22Rv1 (cell line): ENCODE measurements around the gene LHX2.

Experiments
- CTCF ChIP-seq: fragments of 450-650 bp; IDR thresholded peaks from 2 replicates; pipeline ENCODE4 v1.5.1; 2017; ENCODE audit warnings: mild to moderate bottlenecking
- ZFX ChIP-seq: fragments of 450-650 bp; IDR thresholded peaks from 2 replicates; pipeline ENCODE4 v1.6.1; 2017; ENCODE audit warnings: antibody characterized with exemption, borderline replicate concordance

GRCh38 chr9:124008694-124009530, 2.7 kb upstream of the LHX2 start:
- no peak for TF ChIP-seq CTCF
- no peak for TF ChIP-seq ZFX
